Erythroblast (primary cell): ENCODE data around the gene ULK4.

ENCODE experiments used
- GATA1 ChIP-seq: IDR thresholded peaks from 2 replicates; pipeline ENCODE4 v1.6.1; 2011; ENCODE audit warnings: low read depth, mild to moderate bottlenecking, control low read depth, low read length, moderate library complexity
- POLR2A ChIP-seq: IDR thresholded peaks from 2 replicates; pipeline ENCODE4 v1.6.1; 2011; ENCODE audit warnings: mild to moderate bottlenecking, low read length

GRCh38 chr3:41329881-41330280, 632.0 kb downstream of the ULK4 start:
- no peak for TF ChIP-seq POLR2A
- TF ChIP-seq GATA1 = no peak
